ENCODE measurements around the gene ROR2.

ROR2 gene

DNA sequence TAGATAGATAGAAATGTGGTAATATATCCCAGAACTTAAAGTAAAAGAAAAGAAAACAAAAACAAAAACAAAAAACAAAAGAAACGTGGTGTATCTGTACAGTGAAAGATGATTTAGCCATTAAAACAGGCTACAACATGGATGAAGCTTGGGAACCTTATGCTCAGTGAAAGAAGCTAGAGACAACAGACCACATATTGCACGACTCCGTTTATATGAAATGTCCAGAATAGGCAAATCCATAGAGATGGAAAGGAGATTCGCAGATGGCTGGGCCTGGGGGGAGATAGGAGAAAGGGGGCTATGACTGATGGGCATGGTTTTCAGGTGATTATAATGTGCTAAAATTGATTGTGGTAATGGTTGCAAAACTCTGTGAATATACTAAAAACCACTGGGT lies 86.6 kb downstream of the ROR2 start:
- TF ChIP-seq, protein P1, sequence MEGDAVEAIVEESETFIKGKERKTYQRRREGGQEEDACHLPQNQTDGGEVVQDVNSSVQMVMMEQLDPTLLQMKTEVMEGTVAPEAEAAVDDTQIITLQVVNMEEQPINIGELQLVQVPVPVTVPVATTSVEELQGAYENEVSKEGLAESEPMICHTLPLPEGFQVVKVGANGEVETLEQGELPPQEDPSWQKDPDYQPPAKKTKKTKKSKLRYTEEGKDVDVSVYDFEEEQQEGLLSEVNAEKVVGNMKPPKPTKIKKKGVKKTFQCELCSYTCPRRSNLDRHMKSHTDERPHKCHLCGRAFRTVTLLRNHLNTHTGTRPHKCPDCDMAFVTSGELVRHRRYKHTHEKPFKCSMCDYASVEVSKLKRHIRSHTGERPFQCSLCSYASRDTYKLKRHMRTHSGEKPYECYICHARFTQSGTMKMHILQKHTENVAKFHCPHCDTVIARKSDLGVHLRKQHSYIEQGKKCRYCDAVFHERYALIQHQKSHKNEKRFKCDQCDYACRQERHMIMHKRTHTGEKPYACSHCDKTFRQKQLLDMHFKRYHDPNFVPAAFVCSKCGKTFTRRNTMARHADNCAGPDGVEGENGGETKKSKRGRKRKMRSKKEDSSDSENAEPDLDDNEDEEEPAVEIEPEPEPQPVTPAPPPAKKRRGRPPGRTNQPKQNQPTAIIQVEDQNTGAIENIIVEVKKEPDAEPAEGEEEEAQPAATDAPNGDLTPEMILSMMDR (IDR thresholded peaks at IDR 0.05; ENCODE audit: borderline replicate concordance, insufficient read depth, low read depth, low read length): no peak
- H3K4me3 ChIP-seq (ENCODE audit: low read depth, low read length): no peak overlapping the region

DNA sequence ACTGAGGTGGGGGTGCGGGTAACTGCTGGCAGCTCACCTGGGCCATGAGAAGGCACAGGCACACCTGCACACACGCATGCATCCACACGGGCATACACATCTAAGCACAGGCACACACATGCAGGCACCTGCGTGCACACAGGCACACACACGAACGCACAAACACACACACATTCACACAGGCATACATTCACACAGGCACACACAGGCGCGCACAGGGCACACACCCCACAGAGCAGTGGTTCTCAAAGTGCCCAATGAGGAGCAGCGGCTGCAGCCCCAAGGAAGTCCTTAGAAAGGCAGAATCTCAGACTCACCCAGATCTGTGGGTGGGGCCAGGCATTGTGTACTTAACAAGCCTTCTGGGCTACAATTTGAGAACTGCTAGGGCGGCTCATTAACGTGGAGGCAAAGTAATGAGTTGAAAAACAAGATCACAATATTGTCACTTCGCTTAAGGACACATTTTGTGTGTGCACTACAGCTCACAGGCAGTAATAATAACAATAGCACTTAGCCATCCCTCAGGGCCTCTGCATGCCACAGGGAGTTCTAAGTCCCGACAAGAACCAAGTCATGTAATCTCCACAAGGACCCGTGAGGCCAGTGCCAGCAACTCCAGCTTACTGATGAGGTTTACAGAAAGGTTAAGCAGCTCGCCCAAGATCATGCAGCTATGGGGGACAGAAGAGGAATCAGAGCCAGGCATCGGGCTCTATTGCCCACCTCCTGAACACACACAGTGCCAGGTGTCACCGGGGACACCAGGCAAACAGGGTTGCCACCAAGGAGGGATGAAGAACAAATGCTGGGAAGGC lies 91.6 kb downstream of the ROR2 start:
- TF ChIP-seq, protein P1 (IDR thresholded peaks at IDR 0.05; ENCODE audit: borderline replicate concordance, insufficient read depth, low read depth, low read length): no peak
- H3K4me3 ChIP-seq (ENCODE audit: low read depth, low read length): no peak overlapping the region

DNA sequence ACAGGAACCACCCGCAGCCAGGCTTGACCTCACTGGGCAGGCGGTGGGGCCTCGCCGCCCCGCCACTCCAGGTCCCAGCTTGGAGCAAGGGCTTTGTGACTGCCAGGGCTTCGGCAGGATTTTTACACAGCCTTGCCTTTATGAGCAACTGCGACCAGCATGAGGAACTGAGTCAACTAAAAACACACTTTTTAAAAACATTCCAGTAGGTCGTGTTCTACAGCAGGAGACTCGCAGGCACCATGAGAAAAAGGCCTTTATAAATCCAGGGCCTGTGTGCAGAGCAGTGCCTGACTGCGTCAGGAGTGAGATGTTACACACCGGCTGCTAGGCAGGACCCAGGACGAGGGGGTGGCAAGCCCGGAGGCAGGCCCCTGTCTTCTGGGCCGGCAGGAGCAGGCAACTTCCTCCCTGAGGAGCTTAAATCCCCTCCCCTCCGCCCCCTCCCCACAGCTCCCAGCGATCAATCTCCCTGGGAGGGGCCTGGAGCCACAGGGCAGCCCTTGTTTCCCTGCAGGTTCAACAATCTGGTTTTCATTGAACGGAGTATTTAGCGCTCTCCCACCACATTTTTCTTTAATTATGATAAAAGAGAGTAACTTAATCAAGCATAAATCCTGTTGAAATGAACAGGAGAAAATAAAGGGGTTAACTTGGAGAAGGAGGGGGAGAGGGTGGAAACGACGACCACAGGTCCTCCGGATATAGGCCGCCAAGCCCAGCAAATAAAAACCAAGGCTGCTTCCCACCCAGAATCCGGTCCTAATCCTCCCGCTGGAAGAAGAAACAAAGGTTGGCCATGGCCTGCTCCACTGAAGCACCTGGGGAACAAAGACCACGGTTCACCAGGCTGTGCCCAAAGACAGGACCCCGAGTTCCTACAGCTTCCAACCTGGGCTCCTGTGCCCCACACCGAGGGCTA lies 92.5 kb downstream of the ROR2 start:
- TF ChIP-seq, protein P1 (IDR thresholded peaks at IDR 0.05; ENCODE audit: borderline replicate concordance, insufficient read depth, low read depth, low read length): no peak
- no peak overlapping the region for H3K4me3 ChIP-seq (ENCODE audit: low read depth, low read length)

DNA sequence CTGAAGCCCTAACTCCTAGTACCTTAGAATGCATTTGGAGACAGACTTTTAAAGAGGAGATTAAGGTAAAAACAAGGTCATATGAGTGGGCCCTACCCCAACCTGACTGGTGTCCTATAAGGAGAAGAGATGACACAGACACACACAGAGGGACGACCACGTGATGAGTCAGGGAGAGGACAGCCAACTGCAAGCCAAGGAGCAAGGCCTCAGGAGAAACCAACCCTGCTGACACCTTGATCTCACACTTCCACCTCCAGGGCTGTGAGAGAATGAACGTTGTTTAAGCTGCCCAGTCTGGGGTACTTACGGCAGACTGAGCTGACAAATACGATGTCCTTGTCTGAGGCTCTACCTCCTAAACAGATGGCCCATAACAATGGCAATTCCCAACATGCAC lies 93.6 kb downstream of the ROR2 start:
- TF ChIP-seq, protein P1 (IDR thresholded peaks at IDR 0.05; ENCODE audit: borderline replicate concordance, insufficient read depth, low read depth, low read length): no peak
- no peak overlapping the region for H3K4me3 ChIP-seq (ENCODE audit: low read depth, low read length)

DNA sequence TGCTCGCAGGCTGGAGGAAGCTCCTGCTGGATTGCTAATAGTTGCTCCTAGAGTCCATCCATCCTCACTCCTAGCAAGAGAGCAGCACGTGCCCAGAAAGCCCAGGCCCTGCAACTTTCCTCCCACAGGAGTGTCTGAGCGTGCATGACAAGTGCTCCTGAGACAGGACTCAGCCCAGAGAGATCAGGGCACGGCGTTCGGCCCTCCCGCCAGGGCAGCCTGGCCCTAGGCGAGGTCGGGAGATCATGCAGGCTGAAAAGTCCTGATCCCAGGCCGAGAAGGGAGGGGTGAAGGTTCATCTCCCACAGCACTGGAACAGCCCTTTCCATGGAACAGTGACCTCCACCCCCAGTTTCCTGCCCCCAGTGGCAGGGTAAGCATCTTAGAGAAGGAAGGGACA lies 94.8 kb downstream of the ROR2 start:
- H3K4me3 ChIP-seq (ENCODE audit: low read depth, low read length): no peak overlapping the region
- TF ChIP-seq, protein P1 (IDR thresholded peaks at IDR 0.05; ENCODE audit: borderline replicate concordance, insufficient read depth, low read depth, low read length): no peak

DNA sequence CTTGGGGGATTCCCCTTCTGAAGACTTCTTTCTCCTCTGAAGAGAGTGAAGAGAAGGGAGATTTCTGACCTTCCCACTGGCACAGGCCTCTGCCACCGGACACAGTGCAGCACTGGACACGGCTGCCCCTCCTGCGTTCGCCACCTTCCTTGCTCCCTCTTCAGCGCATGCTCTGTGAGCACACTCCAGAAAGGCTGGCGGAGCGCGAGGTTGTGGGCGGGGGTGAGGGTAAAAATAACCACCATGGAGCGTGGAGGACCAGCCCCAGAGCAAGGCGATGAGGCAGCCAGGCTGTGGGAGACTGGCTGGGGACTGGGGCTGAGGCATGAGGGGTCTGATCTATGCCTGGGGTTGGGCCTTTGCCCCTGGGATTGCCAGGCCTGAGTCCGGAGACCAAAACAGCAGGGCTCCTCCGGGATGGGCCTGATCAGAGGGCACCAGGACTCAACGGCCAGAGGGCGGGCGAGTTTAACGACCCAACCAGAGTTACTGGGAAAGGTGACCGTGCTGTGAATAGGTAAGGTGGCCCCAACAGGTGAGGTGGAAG lies 97.2 kb downstream of the ROR2 start:
- no peak overlapping the region for H3K4me3 ChIP-seq (ENCODE audit: low read depth, low read length)
- TF ChIP-seq, protein P1 (IDR thresholded peaks at IDR 0.05; ENCODE audit: borderline replicate concordance, insufficient read depth, low read depth, low read length): no peak

Data from GM12875 (cell line).